ENCODE results near the gene RNASE9.
"Not testable (repeated sequence)": the region's sequence is repeated elsewhere in the genome, so short reads cannot be mapped to it uniquely, and the experiment has no call there.

Gene RNASE9

DNA sequence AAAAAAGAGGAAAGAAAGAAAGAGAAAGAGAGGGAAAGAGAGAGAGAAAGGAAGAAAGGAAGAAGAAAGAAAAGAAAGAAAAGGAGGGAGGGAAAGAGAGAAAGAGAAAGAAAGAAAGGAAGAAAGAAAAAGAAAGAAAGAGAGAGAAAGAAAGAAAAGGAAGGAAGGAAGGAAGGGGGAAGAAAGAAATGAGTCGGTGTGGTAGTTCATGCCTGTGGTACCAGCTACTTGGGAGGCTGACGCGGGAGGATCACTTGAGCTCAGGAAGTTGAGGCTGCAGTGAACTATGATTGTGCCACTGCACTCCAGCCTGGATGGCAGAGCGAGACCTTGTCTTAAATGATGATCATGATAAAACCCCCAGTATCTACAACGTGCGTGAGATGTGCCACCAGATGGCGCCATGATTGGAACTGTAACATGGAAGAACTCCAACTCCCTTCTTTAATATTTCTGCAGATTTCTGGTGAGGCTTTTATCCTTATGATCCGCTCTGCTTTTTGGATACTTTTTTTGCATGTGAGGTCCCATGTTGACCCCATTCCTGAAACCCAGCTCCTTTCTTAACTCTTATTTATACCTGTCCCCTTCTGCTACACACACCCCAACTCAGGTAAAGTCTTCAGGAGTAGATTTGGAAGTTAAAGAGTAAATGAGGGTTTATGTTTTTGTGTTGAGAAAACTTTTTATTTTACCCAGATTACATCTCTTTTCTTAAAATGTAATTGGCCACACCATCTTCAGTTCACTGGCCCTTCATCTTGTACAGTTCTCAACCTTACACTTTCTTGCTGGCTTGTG, 29.9 kb downstream of the RNASE9 start:
- H3K27ac ChIP-seq = no peak overlapping the region

DNA sequence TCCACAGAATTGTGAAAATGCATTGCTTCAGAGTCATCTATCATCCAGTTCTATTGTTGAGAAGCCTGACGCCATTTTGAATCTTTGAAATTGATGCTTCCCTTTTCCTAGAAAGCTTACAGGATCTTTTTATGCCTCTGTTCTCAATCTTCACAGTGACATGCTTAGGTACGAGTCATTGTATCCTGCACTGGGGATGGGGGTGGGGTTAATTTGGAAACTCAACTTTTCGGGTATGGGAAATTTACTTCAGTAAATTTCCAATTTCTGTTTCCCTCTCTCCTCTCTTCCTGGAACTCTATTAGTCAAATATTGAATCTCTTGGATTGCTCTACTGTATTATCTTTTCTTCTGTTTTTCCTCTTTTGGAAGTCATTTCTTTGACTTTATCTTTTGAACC, 31.0 kb downstream of the RNASE9 start:
- Histone ChIP-seq H3K9ac (no peak overlapping the region), H3K36me3 (no peaks in the 10 kb centered on the region), H3K27me3 (no peaks in the 10 kb centered on the region), H3K4me1 (no peaks in the 10 kb centered on the region), H3K9me3 (no peaks in the 10 kb centered on the region), H3K27ac (no peak overlapping the region), H4K20me1 (no peaks in the 10 kb centered on the region), H3K4me3 (no peak overlapping the region), H3K4me2 (no peak overlapping the region)
- TF ChIP-seq Cebpa-rat (IDR thresholded peaks at IDR 0.05) = no peak

More for the DNA sequence above, 29.9 kb downstream of the RNASE9 start:
- TF ChIP-seq Cebpa-rat (IDR thresholded peaks at IDR 0.05) = no peak
- H3K4me2 ChIP-seq = no peak overlapping the region
- no peak overlapping the region for H3K9ac ChIP-seq
- no peaks in the 10 kb centered on the region for H3K27me3 ChIP-seq
- H3K4me1 ChIP-seq = no peaks in the 10 kb centered on the region
- no peaks in the 10 kb centered on the region for H3K36me3 ChIP-seq
- H3K9me3 ChIP-seq = no peaks in the 10 kb centered on the region
- no peak overlapping the region for H3K4me3 ChIP-seq
- no peaks in the 10 kb centered on the region for H4K20me1 ChIP-seq

DNA sequence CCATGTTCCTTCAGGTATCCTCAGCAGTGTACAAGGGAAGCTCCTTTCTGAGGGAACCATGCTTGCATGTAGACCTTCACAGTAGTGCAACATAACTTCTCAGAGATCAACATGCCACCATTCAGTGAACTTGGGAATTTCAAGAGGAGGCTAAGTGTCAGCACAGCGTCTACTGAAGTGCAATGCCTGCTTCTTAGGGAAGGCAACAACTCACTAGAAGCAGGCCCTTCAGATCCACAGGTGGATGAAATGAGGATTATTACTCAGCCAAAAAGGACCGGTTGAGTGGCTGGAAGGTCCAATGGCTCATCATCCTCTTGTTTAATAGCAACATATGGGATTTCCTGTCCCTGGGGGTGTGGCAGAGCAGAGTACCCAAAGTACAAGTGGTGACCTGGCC, 36.8 kb downstream of the RNASE9 start:
- no peak for TF ChIP-seq Cebpa-rat (IDR thresholded peaks at IDR 0.05)
- H4K20me1 ChIP-seq = no peaks in the 10 kb centered on the region
- H3K36me3 ChIP-seq = no peaks in the 10 kb centered on the region
- no peak overlapping the region for H3K4me2 ChIP-seq
- peaks cover 9% of the 10 kb centered on the region for H3K9me3 ChIP-seq
- H3K4me3 ChIP-seq = no peak overlapping the region
- no peak overlapping the region for H3K9ac ChIP-seq
- H3K27ac ChIP-seq = no peak overlapping the region
- H3K4me1 ChIP-seq = no peaks in the 10 kb centered on the region
- H3K27me3 ChIP-seq = no peaks in the 10 kb centered on the region

DNA sequence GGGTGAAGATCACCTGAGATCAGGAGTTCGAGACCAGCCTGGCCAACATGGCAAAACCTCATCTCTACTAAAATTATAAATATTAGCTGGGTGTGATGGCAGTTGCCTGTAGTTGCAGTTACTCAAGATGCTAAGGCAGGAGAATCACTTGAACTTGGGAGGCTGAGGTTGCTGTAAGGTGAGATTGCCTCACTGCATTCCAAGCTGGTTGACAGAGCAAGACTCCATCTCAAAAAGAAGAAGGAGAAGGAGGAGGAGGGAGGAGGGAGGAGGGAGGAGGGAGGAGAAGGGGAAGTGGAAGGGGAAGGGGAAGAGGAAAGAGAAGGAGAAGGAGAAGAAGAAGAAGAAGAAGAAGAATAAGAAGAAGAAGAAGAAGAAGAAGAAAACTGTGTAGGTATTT, 38.5 kb downstream of the RNASE9 start:
- TF ChIP-seq Cebpa-rat (IDR thresholded peaks at IDR 0.05) = no peak
- no peak overlapping the region for H3K27ac ChIP-seq
- no peaks in the 10 kb centered on the region for H4K20me1 ChIP-seq
- H3K4me1 ChIP-seq = no peaks in the 10 kb centered on the region
- H3K9ac ChIP-seq = no peak overlapping the region
- no peak overlapping the region for H3K4me2 ChIP-seq
- peaks cover 9% of the 10 kb centered on the region for H3K9me3 ChIP-seq
- H3K27me3 ChIP-seq = no peaks in the 10 kb centered on the region
- no peak overlapping the region for H3K4me3 ChIP-seq
- no peaks in the 10 kb centered on the region for H3K36me3 ChIP-seq

DNA sequence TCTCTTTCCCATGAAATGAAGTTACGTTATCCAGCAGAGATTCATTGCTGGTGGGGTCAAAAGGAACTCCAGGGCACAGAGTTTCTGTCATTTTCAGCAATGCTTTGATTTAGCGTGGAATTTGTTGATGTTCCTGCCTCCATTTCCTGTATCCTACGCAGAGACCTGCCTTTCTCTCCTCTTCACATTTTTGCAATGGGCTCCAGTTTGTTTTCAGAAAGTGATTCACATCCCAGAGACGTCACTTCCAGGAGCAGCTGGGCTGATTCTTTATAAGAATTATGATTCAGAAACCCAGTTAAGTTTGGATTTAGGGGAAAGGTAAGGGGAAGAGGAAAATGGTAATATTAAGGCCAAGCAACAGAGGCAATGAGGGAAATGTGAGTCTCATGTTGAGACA, 43.9 kb downstream of the RNASE9 start:
- no peak for TF ChIP-seq Cebpa-rat (IDR thresholded peaks at IDR 0.05)
- no peak overlapping the region for H3K4me3 ChIP-seq
- H3K9ac ChIP-seq = no peak overlapping the region
- H3K9me3 ChIP-seq = peaks cover 9% of the 10 kb centered on the region
- no peaks in the 10 kb centered on the region for H4K20me1 ChIP-seq
- H3K4me1 ChIP-seq = peaks cover 9% of the 10 kb centered on the region
- no peak overlapping the region for H3K4me2 ChIP-seq
- no peak overlapping the region for H3K27ac ChIP-seq
- no peaks in the 10 kb centered on the region for H3K36me3 ChIP-seq
- no peaks in the 10 kb centered on the region for H3K27me3 ChIP-seq

DNA sequence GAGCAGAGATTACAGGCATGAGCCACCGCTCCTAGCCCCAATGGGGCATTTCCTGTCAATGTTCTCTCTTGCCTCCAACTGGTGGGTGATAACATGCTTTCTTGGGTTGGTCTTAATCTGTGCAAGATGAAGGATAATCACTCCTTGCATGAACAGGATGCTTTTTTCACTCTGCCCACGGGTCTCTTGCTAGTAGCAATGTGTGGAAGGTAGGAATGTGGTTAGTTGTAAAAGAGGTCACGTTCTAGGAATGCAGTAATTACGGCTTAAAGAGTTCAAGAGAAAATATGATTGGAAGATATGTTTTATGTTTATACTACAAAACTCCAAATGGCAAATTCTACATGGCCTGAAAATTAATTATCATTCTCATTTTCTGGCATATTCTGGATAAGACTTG, 45.0 kb downstream of the RNASE9 start:
- H3K9me3 ChIP-seq = peaks cover 9% of the 10 kb centered on the region
- TF ChIP-seq Cebpa-rat (IDR thresholded peaks at IDR 0.05) = no peak
- H4K20me1 ChIP-seq = no peaks in the 10 kb centered on the region
- no peak overlapping the region for H3K4me3 ChIP-seq
- H3K27me3 ChIP-seq = no peaks in the 10 kb centered on the region
- peaks cover 15% of the 10 kb centered on the region for H3K4me1 ChIP-seq
- H3K9ac ChIP-seq = no peak overlapping the region
- no peak overlapping the region for H3K27ac ChIP-seq
- no peaks in the 10 kb centered on the region for H3K36me3 ChIP-seq
- no peak overlapping the region for H3K4me2 ChIP-seq

DNA sequence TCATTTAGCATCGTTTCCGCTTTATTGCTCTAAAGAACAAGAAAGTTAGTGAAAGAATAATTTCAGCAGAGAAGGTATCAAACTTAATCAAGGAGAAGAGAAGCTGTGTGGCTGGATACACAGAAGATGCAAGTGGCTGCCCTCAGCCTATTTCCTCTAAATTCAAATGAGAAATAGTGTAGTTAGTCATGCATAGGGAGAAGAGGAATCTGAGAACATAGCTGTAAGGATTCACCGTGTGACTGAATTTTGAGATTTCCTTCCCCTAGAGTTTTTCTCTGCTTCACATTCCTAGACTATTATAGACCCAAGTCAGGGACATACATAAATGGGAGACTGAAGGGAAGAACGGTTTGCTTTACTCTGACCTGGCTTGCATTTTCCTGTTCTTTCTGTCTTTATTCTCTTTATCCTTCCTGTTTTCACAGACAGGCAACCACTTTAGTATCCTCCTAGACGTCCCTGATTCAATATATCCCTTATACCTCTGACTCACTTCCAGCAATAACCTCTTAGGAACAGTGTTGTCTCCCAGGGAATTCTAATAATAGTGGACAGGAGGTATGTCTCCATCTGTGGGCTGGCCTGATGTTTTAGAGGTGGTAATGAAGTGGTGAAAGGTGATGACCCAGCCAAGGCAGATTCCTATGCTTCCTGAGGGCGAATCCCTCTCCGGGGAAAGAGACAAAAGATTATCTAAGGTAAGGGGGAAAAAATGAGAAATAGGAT, 48.5 kb downstream of the RNASE9 start:
- H3K4me3 ChIP-seq = no peak overlapping the region
- H4K20me1 ChIP-seq = no peaks in the 10 kb centered on the region
- H3K9me3 ChIP-seq = no peaks in the 10 kb centered on the region
- no peaks in the 10 kb centered on the region for H3K27me3 ChIP-seq
- H3K4me1 ChIP-seq = peaks cover 15% of the 10 kb centered on the region
- no peak overlapping the region for H3K27ac ChIP-seq
- H3K4me2 ChIP-seq = peak overlapping the region; percentile 24
- no peaks in the 10 kb centered on the region for H3K36me3 ChIP-seq
- no peak for TF ChIP-seq Cebpa-rat (IDR thresholded peaks at IDR 0.05)
- no peak overlapping the region for H3K9ac ChIP-seq

DNA sequence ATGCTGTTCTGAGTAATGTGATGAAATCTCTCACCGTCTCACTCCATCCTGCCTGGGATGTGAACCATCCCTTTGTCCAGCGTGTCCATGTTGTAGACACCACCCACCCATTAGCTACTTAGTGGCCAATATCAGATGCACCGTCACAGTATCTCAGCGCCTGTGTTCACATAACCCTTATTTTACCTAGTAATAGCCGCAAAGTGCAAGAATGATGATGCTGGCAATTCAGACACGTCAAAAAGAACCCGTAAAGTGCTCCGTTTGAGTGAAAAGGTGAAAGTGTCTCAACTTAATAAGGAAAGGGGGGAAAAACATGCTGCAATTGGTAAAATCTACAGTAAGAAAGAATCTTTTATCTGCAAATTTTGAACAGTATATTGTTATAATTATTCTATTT, 52.5 kb downstream of the RNASE9 start:
- no peaks in the 10 kb centered on the region for H3K27me3 ChIP-seq

DNA sequence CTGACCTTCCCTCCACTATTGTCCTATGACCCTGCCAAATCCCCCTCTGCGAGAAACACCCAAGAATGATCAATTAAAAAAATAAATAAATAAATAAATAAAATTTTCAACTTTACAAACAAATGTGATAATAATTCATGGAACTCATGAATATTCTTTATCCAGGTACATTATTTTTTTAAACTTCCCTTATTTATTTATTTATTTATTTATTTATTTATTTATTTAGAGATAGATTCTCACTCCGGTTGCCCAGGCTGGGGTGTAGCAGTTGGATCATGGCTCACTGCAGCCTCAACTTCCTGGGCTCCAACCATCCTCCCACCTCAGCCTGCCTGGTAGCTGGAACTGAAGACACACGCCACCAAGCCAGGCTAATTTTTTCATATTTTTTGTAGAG, 53.3 kb downstream of the RNASE9 start:
- H3K4me3 ChIP-seq, H3K27ac ChIP-seq, H3K9ac ChIP-seq, H3K4me2 ChIP-seq, H4K20me1 ChIP-seq, H3K36me3 ChIP-seq, H3K9me3 ChIP-seq, H3K27me3 ChIP-seq: not testable (repeated sequence)
- peaks cover 22% of the 10 kb centered on the region for H3K4me1 ChIP-seq

More for the DNA sequence above, 52.5 kb downstream of the RNASE9 start:
- H3K9me3 ChIP-seq = peaks cover 3% of the 10 kb centered on the region; the same call in 1 of the 2 replicates
- no peak overlapping the region for H3K9ac ChIP-seq
- peaks cover 24% of the 10 kb centered on the region for H3K4me1 ChIP-seq
- H3K4me2 ChIP-seq = no peak overlapping the region
- no peaks in the 10 kb centered on the region for H3K36me3 ChIP-seq
- no peak for TF ChIP-seq Cebpa-rat (IDR thresholded peaks at IDR 0.05)
- H3K4me3 ChIP-seq = no peak overlapping the region
- H3K27ac ChIP-seq = no peak overlapping the region
- H4K20me1 ChIP-seq = no peaks in the 10 kb centered on the region

DNA sequence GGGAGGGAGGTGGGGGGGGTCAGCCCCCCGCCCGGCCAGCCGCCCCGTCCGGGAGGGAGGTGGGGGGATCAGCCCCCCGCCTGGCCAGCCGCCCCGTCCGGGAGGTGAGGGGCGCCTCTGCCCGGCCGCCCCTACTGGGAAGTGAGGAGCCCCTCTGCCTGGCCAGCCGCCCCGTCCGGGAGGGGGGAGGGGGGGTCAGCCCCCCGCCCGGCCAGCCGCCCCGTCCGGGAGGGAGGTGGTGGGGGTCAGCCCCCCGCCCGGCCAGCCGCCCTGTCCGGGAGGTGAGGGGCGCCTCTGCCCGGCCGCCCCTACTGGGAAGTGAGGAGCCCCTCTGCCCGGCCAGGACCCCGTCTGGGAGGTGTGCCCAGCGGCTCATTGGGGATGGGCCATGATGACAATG, 54.1 kb downstream of the RNASE9 start:
- not testable (repeated sequence) for H3K4me3 ChIP-seq, H3K27ac ChIP-seq, H3K27me3 ChIP-seq, H4K20me1 ChIP-seq, H3K36me3 ChIP-seq, H3K9me3 ChIP-seq, H3K9ac ChIP-seq, H3K4me2 ChIP-seq
- peaks cover 14% of the 10 kb centered on the region for H3K4me1 ChIP-seq

DNA sequence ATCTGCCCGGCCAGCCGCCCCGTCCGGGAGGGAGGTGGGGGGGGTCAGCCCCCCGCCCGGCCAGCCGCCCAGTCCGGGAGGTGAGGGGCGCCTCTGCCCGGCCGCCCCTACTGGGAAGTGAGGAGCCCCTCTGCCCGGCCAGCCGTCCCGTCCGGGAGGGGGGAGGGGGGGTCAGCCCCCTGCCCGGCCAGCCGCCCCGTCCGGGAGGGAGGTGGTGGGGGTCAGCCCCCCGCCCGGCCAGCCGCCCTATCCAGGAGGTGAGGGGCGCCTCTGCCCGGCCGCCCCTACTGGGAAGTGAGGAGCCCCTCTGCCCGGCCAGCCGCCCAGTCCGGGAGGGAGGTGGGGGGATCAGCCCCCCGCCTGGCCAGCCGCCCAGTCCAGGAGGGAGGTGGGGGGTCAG, 54.6 kb downstream of the RNASE9 start:
- not testable (repeated sequence) for H3K4me1 ChIP-seq, H3K27ac ChIP-seq, H3K36me3 ChIP-seq, H3K9me3 ChIP-seq, H4K20me1 ChIP-seq, H3K4me3 ChIP-seq, H3K9ac ChIP-seq, H3K27me3 ChIP-seq, H3K4me2 ChIP-seq
